Esophagus squamous epithelium (tissue), 4 donors: ENCODE results near the gene SPACA4.

ENCODE experiments used
- POLR2A ChIP-seq, 4 donors: fragments of 450-650 bp; IDR thresholded peaks; one replicate each; pipeline ENCODE4 v1.6.1; 2017; ENCODE audit warnings: antibody characterized with exemption in 4 of 4, mild to moderate bottlenecking in 4 of 4, moderate library complexity in 3 of 4
- TF ChIP-seq, protein P1 (sequence below), 6 experiments: fragments of 450-650 bp in 4 of 6; fragments of 200-600 bp in 2 of 6; sonication (generic) in 2 of 6; IDR thresholded peaks; one replicate each; pipeline ENCODE4 v1.5.1; 2016 to 2019; ENCODE audit warnings: antibody characterized with exemption in 6 of 6, mild to moderate bottlenecking in 4 of 6, moderate library complexity in 4 of 6

DNA sequence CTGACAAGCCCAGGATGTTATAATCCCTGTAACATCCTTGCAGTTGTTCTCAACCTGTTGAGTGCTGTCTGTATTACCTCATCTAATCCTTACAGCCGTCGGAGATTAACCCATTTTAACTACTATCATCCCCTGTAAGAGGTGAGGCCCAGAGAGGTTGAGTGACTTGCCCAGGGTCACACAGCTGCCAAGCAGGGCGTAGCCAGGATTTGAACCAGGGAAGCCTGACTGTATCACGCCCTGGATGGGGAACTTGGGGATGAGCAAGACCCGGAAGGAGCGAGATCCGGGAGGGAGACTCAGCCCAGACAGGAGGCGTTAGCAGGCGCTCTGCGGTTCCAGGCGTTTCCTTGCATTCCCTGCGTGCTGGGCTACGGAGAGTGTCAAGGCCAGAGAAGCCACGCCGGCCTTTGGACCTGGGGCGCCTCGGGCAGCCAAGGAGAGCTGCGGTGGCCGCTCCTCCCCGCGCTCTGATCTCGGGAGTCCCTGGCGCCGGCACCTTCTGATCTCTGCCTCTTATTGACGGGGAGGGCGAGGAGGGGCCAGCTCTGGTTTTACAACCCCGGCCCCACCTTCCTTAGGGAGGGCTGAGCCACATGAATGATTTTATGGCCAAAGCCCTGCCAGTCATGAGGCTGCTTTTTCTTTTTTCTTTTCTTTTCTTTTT lies 48.4 kb upstream of the SPACA4 start:
- no peak for TF ChIP-seq POLR2A (IDR thresholded peaks at IDR 0.05)
- TF ChIP-seq, protein P1, sequence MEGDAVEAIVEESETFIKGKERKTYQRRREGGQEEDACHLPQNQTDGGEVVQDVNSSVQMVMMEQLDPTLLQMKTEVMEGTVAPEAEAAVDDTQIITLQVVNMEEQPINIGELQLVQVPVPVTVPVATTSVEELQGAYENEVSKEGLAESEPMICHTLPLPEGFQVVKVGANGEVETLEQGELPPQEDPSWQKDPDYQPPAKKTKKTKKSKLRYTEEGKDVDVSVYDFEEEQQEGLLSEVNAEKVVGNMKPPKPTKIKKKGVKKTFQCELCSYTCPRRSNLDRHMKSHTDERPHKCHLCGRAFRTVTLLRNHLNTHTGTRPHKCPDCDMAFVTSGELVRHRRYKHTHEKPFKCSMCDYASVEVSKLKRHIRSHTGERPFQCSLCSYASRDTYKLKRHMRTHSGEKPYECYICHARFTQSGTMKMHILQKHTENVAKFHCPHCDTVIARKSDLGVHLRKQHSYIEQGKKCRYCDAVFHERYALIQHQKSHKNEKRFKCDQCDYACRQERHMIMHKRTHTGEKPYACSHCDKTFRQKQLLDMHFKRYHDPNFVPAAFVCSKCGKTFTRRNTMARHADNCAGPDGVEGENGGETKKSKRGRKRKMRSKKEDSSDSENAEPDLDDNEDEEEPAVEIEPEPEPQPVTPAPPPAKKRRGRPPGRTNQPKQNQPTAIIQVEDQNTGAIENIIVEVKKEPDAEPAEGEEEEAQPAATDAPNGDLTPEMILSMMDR (IDR thresholded peaks at IDR 0.05) = no peak
